T-cell (primary cell): Measurements from ENCODE around the gene SNRNP70. TPM values are rescaled to one million over a fixed set of nuclear protein-coding genes. Genes with fewer than 3 reads are reported as not detected.

Experiments used
- ATAC-seq, 4 experiments: fragments of 200-7000 bp in 3 of 4; fragments of 150-1000 bp in 1 of 4; cut with Tn5 transposase; replicated peaks in 1 of 4; 1 replicate in 3 of 4; 2 replicates in 1 of 4; pipeline ENCODE4 v1.10.0; 2021; ENCODE audit warnings: moderate library complexity in 3 of 4, mild to moderate bottlenecking in 2 of 4, moderate number of reproducible peaks in 1 of 4
- CTCF ChIA-PET, 2 donors: fragments of 300-600 bp; sonication (Branson Sonifier 250); formaldehyde crosslinking; loops; one replicate each; lab custom pipeline; 2022; ENCODE audit warnings: antibody characterized with exemption in 2 of 2; lab: Charles Lee
- POLR2A ChIA-PET, 2 donors: fragments of 300-600 bp; sonication (Branson Sonifier 250); formaldehyde crosslinking; loops; one replicate each; lab custom pipeline; 2022; ENCODE audit warnings: antibody characterized with exemption in 2 of 2; lab: Charles Lee
- DNase-seq, 35 experiments: peaks; one replicate each; pipeline versions ENCODE4 v3.0.0 to v3.0.0-alpha.2; 2013 to 2023
- H3K27ac ChIP-seq: one replicate; pipeline ENCODE4 v1.5.1; 2013; ENCODE audit warnings: low read length
- H3K27me3 ChIP-seq, 2 experiments: replicated peaks in 1 of 2; 1 replicate in 1 of 2; 2 replicates in 1 of 2; pipeline versions ENCODE4 v1.6.1 to v1.7.0; 2013; ENCODE audit warnings: low read length in 1 of 2, mixed read lengths in 1 of 2; ENCODE audit not compliant: control insufficient read depth in 2 of 2, insufficient read depth in 2 of 2; ENCODE audit errors: extremely low read depth in 1 of 2
- H3K36me3 ChIP-seq, 2 donors: 1 replicate in 1 of 2; 2 replicates in 1 of 2; pipeline versions ENCODE4 v1.6.1 to v1.7.0; 2013; ENCODE audit warnings: low read length in 1 of 2; ENCODE audit not compliant: control insufficient read depth in 2 of 2, insufficient read depth in 1 of 2; ENCODE audit errors: extremely low read depth in 1 of 2
- H3K4me1 ChIP-seq, 2 experiments: 1 replicate in 1 of 2; 2 replicates in 1 of 2; pipeline versions ENCODE4 v1.6.1 to v1.7.0; 2013; ENCODE audit warnings: low read length in 2 of 2, mixed read lengths in 1 of 2; ENCODE audit not compliant: insufficient read depth in 2 of 2, control insufficient read depth in 1 of 2; ENCODE audit errors: extremely low read depth in 1 of 2
- H3K4me3 ChIP-seq, 2 donors: 1 replicate in 1 of 2; 2 replicates in 1 of 2; pipeline versions ENCODE4 v1.5.1 to v1.7.0; 2013; ENCODE audit warnings: mild to moderate bottlenecking in 2 of 2, low read length in 1 of 2, moderate library complexity in 1 of 2; ENCODE audit not compliant: control insufficient read depth in 1 of 2; ENCODE audit errors: extremely low read depth in 1 of 2
- H3K9me3 ChIP-seq: 2 replicates; pipeline ENCODE4 v1.7.0; 2013
- H3K27ac Mint-ChIP-seq, 2 donors: one replicate each; pipeline ENCODE4 v1.8.0; 2020 to 2021; ENCODE audit warnings: mild to moderate bottlenecking in 2 of 2, mixed read lengths in 2 of 2
- H3K27me3 Mint-ChIP-seq, 2 donors: one replicate each; pipeline ENCODE4 v1.8.0; 2021 to 2022; ENCODE audit warnings: mixed read lengths in 2 of 2
- H3K36me3 Mint-ChIP-seq: one replicate; pipeline ENCODE4 v1.8.0; 2021; ENCODE audit warnings: mixed read lengths
- H3K4me1 Mint-ChIP-seq, 3 donors: one replicate each; pipeline ENCODE4 v1.8.0; 2020 to 2022; ENCODE audit warnings: mixed read lengths in 3 of 3, mild to moderate bottlenecking in 1 of 3
- H3K4me3 Mint-ChIP-seq, 3 donors: one replicate each; pipeline ENCODE4 v1.8.0; 2020 to 2022; ENCODE audit warnings: mild to moderate bottlenecking in 3 of 3, mixed read lengths in 3 of 3, moderate library complexity in 3 of 3
- H3K9me3 Mint-ChIP-seq, 3 donors: one replicate each; pipeline ENCODE4 v1.8.0; 2020 to 2022; ENCODE audit warnings: mixed read lengths in 3 of 3
- WGBS: methylation state at CpG from one replicate; pipeline ENCODE4 v1.1.5; 2013; ENCODE audit warnings: missing lambda C conversion rate; ENCODE audit not compliant: insufficient coverage; 5-methylcytosine and 5-hydroxymethylcytosine counted together
- total RNA-seq, 35 experiments: library from RNA in 6 of 35; stranded (reverse) in 6 of 35; fragments of 120-200 nt in 1 of 35; gene quantifications; one replicate each; pipeline versions ENCODE4 v1.2.1 to v1.2.4 and lab custom pipeline; 2013 to 2026

Gene SNRNP70
- total RNA-seq, 5 donors from 2014 or later (not counting 1 experiment from before 2014, with no cell fraction given) = 406 to 704 (median 645) TPM

- WGBS = 36% methylated on average over 42 of the region's 42 CpGs
- Mint-ChIP-seq H3K4me1 (peaks cover 12 to 23% (median 22%) of the 10 kb centered on the region in 3 donors), H3K9me3 (no peaks in the 10 kb centered on the region), H3K27me3 (peaks cover 4 to 15% of the 10 kb centered on the region in 2 donors), H3K36me3 (peaks cover 2% of the 10 kb centered on the region), H3K27ac (no peak overlapping the region), H3K4me3 (peak overlapping the region; percentile 64 to 74 (median 65))
- Histone ChIP-seq H3K9me3 (no peaks in the 10 kb centered on the region), H3K4me1 (peaks cover 0 to 15% of the 10 kb centered on the region in 2 experiments), H3K27me3 (peaks cover 0 to 37% of the 10 kb centered on the region in 2 experiments), H3K27ac (no peak overlapping the region), H3K4me3 (peak overlapping the region; percentile 37 to 44), H3K36me3 (no peaks in the 10 kb centered on the region)
- ATAC-seq = peak; percentile 65 to 77 (median 72)
- CTCF ChIA-PET = no interaction called here
- DNase-seq = peak in 17 of 35 experiments; percentile 38 to 62 (median 49)
- POLR2A ChIA-PET = interaction anchor here in 1 of 2 donors (0.7 kb wide), 1 partner anchor 446 kb away, joined by 7 read pairs; no protein-coding TSS in a partner anchor
These were observed 48.6 kb downstream of the SNRNP70 start for GRCh38 chr19:49133621-49134454.

- POLR2A ChIA-PET = no interaction called here
- DNase-seq = no peak
- Histone ChIP-seq H3K27ac (no peak overlapping the region), H3K27me3 (peaks cover 0 to 37% of the 10 kb centered on the region in 2 experiments), H3K36me3 (no peaks in the 10 kb centered on the region), H3K4me3 (no peak overlapping the region), H3K9me3 (no peaks in the 10 kb centered on the region), H3K4me1 (peaks cover 0 to 15% of the 10 kb centered on the region in 2 experiments)
- CTCF ChIA-PET = no interaction called here
- H3K27ac Mint-ChIP-seq = no peak overlapping the region
- H3K27me3 Mint-ChIP-seq = peaks cover 4 to 15% of the 10 kb centered on the region in 2 donors
- H3K36me3 Mint-ChIP-seq = peaks cover 2% of the 10 kb centered on the region
- WGBS = 100% methylated on average over 1 of the region's 5 CpGs
- no peak overlapping the region for H3K4me3 Mint-ChIP-seq
- peaks cover 10 to 18% (median 14%) of the 10 kb centered on the region in 3 donors for H3K4me1 Mint-ChIP-seq
- no peaks in the 10 kb centered on the region for H3K9me3 Mint-ChIP-seq
- ATAC-seq = no peak
These were observed 50.4 kb downstream of the SNRNP70 start for GRCh38 chr19:49135686-49136085.

- H3K4me3 Mint-ChIP-seq = no peak overlapping the region
- Histone ChIP-seq H3K4me1 (peaks cover 0 to 22% of the 10 kb centered on the region in 2 experiments), H3K27ac (no peak overlapping the region), H3K9me3 (no peaks in the 10 kb centered on the region), H3K36me3 (no peaks in the 10 kb centered on the region), H3K27me3 (peaks cover 0 to 38% of the 10 kb centered on the region in 2 experiments), H3K4me3 (no peak overlapping the region)
- ChIA-PET CTCF (no interaction called here), POLR2A (no interaction called here)
- H3K27me3 Mint-ChIP-seq = peaks cover 6 to 16% of the 10 kb centered on the region in 2 donors
- ATAC-seq (no peak), DNase-seq (no peak)
- no peak overlapping the region for H3K27ac Mint-ChIP-seq
- WGBS = 88% methylated on average over 9 of the region's 10 CpGs
- no peaks in the 10 kb centered on the region for H3K9me3 Mint-ChIP-seq
- H3K4me1 Mint-ChIP-seq = peaks cover 13 to 22% (median 21%) of the 10 kb centered on the region in 3 donors
- H3K36me3 Mint-ChIP-seq = peaks cover 2% of the 10 kb centered on the region
These were observed 51.5 kb downstream of the SNRNP70 start for GRCh38 chr19:49136771-49137171.

GRCh38 chr19:49140951-49141350 lies 55.7 kb downstream of the SNRNP70 start:
- no peak overlapping the region for H3K4me3 ChIP-seq
- Mint-ChIP-seq H3K27ac (no peak overlapping the region), H3K27me3 (peaks cover 21% of the 10 kb centered on the region in 2 donors), H3K9me3 (no peaks in the 10 kb centered on the region), H3K4me3 (peak overlapping the region in 1 of 3 donors; percentile 19), H3K4me1 (peaks cover 15 to 28% (median 18%) of the 10 kb centered on the region in 3 donors), H3K36me3 (peaks cover 2% of the 10 kb centered on the region)
- peaks cover 0 to 20% of the 10 kb centered on the region in 2 experiments for H3K4me1 ChIP-seq
- no peak overlapping the region for H3K27ac ChIP-seq
- ChIA-PET POLR2A (no interaction called here), CTCF (no interaction called here)
- no peaks in the 10 kb centered on the region for H3K36me3 ChIP-seq
- peaks cover 0 to 46% of the 10 kb centered on the region in 2 experiments for H3K27me3 ChIP-seq
- no peak for DNase-seq
- no peak for ATAC-seq
- H3K9me3 ChIP-seq = no peaks in the 10 kb centered on the region
- 70% methylated on average over 6 of the region's 7 CpGs for WGBS

GRCh38 chr19:49141352-49141751 lies 56.1 kb downstream of the SNRNP70 start:
- WGBS = 71% methylated on average over 4 of the region's 6 CpGs
- no peak for ATAC-seq
- no peaks in the 10 kb centered on the region for H3K9me3 ChIP-seq
- DNase-seq = no peak
- Mint-ChIP-seq H3K4me3 (peak overlapping the region in 1 of 3 donors; percentile 19), H3K36me3 (peaks cover 2% of the 10 kb centered on the region), H3K4me1 (peaks cover 17 to 29% (median 20%) of the 10 kb centered on the region in 3 donors), H3K27me3 (peaks cover 24% of the 10 kb centered on the region in 2 donors), H3K27ac (no peak overlapping the region), H3K9me3 (no peaks in the 10 kb centered on the region)
- no peak overlapping the region for H3K27ac ChIP-seq
- ChIA-PET CTCF (no interaction called here), POLR2A (no interaction called here)
- no peak overlapping the region for H3K4me3 ChIP-seq
- peaks cover 0 to 24% of the 10 kb centered on the region in 2 experiments for H3K4me1 ChIP-seq
- H3K27me3 ChIP-seq = peaks cover 0 to 50% of the 10 kb centered on the region in 2 experiments
- no peaks in the 10 kb centered on the region for H3K36me3 ChIP-seq

GRCh38 chr19:49142866-49143335 lies 57.6 kb downstream of the SNRNP70 start:
- peak in 23 of 35 experiments; percentile 15 to 68 (median 42) for DNase-seq
- peaks cover 31 to 36% of the 10 kb centered on the region in 2 donors for H3K27me3 Mint-ChIP-seq
- peak overlapping the region in 1 of 2 donors; percentile 58 for H3K27ac Mint-ChIP-seq
- Histone ChIP-seq H3K4me1 (peaks cover 0 to 24% of the 10 kb centered on the region in 2 experiments), H3K27me3 (peaks cover 0 to 61% of the 10 kb centered on the region in 2 experiments), H3K27ac (no peak overlapping the region), H3K9me3 (no peaks in the 10 kb centered on the region), H3K4me3 (peak overlapping the region; percentile 27 to 39), H3K36me3 (no peaks in the 10 kb centered on the region)
- peak; percentile 78 to 91 (median 83) for ATAC-seq
- H3K9me3 Mint-ChIP-seq = no peaks in the 10 kb centered on the region
- H3K4me3 Mint-ChIP-seq = peak overlapping the region; percentile 65 to 78 (median 71)
- peaks cover 17 to 29% (median 20%) of the 10 kb centered on the region in 3 donors for H3K4me1 Mint-ChIP-seq
- ChIA-PET POLR2A (interaction anchor here in 1 of 2 donors (0.6 kb wide), 1 partner anchor 167 kb away, joined by 7 read pairs; no protein-coding TSS in a partner anchor), CTCF (no interaction called here)
- no peaks in the 10 kb centered on the region for H3K36me3 Mint-ChIP-seq
- WGBS = 12% methylated on average over 21 of the region's 21 CpGs
